IPS-NIHi11 (cell line): ENCODE results near the gene NDUFB2.
"Not testable (repeated sequence)": the region's sequence is repeated elsewhere in the genome, so short reads cannot be mapped to it uniquely, and the experiment has no call there.

Experiments used
- DNase-seq: peaks from one replicate; pipeline ENCODE4 v3.0.0; 2012; ENCODE audit warnings: mixed read lengths, low spot score

NDUFB2 gene

DNA sequence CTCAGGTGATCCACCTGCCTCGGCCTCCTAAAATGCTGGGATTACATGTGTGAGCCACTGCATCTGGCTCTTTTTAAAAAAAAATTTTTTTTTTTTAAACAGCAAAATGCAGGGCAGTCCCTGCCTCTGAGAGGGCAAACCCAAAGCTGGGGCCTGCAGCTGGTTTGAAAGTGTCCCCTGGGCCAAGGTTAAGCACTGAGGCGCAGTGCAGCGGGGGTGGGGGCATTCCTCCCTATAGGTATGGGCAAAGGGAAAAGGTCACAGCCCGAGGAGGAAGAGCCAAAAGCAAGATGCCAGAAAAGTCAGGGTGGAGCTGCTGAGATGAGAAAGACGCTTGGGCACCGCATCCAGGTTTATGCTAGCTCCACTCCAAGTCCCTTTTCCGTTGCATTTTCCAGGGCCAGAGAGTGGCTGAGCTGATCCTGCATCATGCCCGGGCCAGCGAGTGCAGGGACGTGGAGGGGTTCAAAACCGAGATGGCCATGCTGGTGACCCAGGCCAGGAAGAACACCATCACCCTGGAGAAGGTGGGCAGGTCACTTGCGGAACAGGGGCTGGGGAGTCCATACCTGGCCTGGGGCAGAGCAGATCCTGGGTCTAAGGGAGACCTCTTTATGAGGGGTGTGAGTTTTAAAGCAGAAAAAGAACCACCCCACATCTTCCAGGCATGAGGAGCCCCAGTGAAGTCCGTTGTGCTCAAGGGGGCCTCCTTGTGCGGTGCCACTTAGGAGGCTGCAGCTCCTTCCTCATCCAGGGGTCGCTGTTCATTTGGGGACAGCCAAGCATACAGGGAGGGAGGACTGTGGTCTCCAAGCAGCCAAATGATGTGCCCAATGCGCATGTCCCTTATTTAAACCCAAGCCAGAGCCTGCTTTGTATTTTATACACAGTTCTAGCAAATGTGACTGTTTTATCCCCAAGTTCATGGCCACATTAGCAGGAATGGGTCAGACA lies 7.0 kb upstream of the NDUFB2 start:
- no peak for DNase-seq

- no peak for DNase-seq
Measured at GRCh38 chr7:140691376-140692045, 5.0 kb upstream of the NDUFB2 start.

- DNase-seq = not testable (repeated sequence)
Measured at GRCh38 chr7:140693849-140694248, 2.7 kb upstream of the NDUFB2 start.

DNA sequence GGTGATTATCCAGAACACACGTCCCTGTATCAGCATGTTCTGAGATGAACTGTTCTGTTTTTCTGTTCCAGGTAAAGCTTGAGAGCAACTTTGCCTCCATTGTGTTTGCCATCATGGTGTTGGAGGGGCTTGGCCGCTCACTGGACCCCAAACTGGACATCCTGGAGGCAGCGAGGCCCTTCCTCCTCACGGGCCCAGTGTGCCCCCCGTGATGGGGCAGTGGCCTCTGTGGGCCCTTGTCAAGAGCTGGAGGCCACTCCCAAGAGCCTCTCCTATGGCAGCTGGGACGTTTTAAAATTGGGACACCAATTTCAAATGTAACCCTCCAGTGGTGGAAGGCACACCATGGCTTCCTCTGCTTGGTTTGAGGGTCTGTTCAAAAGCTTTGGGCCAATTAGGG lies 1.9 kb upstream of the NDUFB2 start:
- DNase-seq = no peak

- DNase-seq = no peak
Measured at GRCh38 chr7:140695381-140695780, 1.1 kb upstream of the NDUFB2 start.

DNA sequence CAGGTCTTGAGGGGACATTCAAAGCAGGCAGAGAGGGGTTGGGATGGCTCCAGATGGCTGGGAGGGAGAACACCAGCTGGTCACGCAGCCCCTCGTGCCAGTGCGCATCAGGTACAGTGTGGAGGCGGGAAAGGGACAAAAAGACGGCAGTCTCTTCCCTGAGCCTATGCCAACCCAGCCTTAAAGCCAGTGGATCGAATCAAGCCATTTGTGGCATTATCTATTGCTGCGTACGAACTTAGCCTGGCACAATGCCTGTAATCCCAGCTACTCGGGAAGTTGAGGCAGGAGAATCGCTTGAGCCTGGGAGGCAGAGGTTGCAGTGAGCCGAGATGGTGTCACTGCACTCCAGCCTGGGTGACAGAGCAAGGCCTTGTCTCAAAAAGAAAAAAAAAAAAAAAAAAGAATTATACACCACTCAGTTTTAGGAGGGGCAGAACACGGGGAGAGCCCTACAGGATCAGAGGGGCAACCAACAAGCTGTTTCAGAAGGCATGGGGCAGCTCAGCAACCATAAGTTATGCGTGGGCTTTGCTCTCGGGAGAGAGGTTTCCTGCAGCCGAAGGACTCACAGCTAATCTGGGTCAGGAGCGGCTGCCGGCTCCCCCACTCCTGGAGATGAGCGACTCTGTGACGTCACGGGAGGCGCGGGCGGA lies 356 bp upstream of the NDUFB2 start:
- DNase-seq = peak; percentile 98

GRCh38 chr7:140697447-140698143 lies 1.1 kb downstream of the NDUFB2 start:
- DNase-seq = no peak

- no peak for DNase-seq
Measured at GRCh38 chr7:140698477-140698876, 2.0 kb downstream of the NDUFB2 start.

DNA sequence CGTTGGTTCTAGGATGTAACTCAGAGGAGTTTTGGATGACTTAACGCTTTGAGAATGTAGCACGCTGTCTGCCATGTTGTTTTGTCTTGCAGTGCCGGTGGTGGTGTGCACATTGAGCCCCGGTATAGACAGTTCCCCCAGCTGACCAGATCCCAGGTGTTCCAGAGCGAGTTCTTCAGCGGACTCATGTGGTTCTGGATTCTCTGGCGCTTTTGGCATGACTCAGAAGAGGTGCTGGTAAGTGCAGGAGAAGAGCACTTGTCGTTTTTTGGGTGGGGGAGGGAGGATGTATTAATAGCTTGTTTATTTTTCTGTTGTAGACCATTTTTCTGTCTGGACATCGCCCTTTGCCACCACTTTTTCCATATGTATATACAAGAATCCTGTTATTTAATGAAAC lies 6.3 kb downstream of the NDUFB2 start:
- DNase-seq = no peak

DNA sequence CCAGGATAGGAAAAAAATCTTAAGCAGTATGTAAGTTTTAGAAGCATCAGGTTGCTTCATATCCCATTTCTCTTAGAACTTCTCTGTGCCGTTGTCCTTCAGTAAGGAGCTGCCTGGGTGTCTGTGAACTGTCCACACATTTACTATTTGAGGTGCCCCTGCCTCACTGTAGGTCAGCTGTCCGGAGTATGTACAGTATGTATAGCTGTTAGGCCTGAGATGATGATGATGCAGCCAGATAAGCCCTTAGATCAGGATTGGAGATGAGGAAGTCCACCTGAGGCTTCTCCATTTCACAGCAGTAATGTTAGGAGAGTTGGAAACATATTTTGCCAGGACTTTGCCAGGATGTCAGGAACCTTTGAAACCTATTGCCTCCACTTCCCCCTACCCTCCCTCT lies 7.7 kb downstream of the NDUFB2 start:
- no peak for DNase-seq

DNA sequence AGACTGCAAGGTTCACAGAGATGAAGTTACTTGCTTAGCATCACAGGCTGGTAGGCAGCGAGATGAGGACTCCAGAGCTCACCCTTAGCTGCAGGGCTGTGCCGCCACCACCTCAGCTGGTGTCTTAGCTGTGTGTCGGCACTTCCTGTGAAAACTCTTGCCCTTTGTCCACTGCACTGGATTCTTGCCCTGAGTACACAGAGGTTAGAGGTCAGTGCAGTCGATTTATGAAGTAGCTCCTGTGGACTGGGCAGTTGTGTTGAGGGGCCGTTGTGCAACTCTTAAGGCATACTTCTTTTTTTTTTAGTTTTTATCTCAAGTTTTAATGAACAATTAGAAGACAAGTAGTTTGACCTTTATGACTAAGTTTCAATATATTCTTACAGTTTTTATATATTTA lies 10.6 kb downstream of the NDUFB2 start:
- no peak for DNase-seq

GRCh38 chr7:140708764-140709163 lies 12.3 kb downstream of the NDUFB2 start:
- not testable (repeated sequence) for DNase-seq

GRCh38 chr7:140712392-140712791 lies 15.9 kb downstream of the NDUFB2 start:
- DNase-seq = not testable (repeated sequence)

- no peak for DNase-seq
Measured at GRCh38 chr7:140714331-140715040, 18.0 kb downstream of the NDUFB2 start.

GRCh38 chr7:140719721-140720120 lies 23.2 kb downstream of the NDUFB2 start:
- no peak for DNase-seq

DNA sequence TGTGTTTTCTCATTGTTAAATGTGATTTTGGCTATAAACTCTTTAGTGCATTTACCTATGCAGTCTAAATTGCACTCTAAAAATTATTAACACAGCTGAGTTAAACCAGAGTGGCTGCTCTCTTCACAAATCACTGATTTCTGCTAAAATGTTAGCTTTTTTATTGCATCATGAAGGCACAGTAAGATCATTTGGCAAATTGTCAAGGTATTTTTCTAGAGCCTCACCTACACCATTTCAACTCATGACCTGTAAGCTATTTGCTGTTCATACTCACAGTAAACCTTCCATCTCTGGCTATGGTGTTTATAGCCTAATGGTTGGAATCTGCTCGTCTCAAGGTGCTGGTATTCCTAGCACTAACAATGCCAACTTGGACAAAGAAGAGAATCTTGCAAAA lies 25.7 kb downstream of the NDUFB2 start:
- DNase-seq = no peak

DNA sequence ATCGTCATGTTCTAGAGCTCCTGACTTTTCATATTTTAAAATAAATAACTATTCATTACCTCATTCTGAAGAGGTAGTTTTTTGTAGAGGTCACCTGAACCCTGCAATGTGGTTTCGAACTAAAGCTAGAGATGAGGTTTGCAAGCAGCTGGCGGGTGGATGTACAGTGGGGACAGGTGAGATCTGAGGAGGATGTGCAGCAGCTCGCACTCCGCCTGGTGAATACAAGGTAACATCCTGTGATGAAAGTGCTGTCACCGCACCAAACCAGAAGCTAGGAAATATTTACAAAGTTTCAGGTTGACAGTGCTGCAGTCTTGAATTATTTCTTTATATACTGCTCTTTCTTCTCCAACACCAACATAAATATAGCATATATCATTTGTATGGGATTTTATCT lies 26.5 kb downstream of the NDUFB2 start:
- no peak for DNase-seq

- DNase-seq = no peak
Measured at GRCh38 chr7:140723574-140723973, 27.1 kb downstream of the NDUFB2 start.

DNA sequence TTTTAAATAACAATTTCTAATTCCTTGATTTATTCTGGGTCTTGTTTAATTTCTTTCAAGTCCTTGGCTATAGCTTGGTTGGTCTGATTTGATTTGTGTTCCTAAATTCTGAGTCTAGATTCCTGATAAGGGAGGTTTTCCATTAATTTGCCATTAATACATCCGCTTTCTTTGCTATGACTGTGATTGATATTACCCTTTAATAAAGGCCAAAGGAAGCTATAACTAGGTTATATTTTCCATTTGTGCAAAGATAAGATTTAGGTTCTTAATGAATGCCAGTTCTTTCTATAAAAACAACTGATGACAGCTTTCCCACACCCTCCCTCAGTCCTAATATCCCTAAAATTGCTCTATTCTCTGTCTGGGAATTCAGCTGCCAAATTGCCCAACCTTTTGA lies 28.2 kb downstream of the NDUFB2 start:
- DNase-seq = no peak

DNA sequence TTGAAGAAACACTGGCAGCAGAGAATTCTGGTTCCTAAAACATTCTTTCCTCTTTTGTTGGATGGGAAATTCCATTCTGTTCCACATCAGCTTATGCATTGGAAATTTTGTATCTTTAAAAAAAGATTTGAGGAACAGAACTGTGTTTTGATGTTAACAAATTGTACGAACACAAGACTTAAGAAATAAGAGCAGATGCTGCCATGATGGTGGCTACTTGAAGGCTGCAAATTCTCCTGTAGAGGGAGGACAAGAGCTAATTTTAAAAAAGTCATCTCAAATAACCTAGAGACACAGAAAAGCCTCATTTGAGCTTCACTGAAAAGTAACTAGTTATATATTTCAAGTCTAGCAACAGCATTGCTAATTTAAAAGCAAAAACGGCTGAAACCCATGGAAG lies 29.8 kb downstream of the NDUFB2 start:
- no peak for DNase-seq

DNA sequence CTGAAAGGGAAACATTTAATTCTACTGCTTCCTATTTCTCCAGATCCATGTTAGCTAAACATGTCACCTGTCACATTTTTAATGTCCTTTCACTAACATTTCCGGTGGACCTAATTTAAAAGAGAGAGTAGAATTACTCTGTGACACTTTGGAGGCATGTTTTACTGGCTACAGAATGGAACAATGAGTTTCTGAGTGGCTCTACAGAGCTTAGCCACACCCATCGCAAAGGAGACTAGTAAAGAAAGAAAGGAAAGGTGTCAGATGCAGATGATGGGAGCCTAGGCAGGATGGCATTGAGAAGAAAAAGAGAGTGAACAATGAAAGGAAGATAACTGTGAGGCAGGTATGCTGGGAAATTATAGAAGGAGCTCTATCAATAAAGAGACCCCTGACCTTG lies 35.9 kb downstream of the NDUFB2 start:
- DNase-seq = peak; percentile 23

DNA sequence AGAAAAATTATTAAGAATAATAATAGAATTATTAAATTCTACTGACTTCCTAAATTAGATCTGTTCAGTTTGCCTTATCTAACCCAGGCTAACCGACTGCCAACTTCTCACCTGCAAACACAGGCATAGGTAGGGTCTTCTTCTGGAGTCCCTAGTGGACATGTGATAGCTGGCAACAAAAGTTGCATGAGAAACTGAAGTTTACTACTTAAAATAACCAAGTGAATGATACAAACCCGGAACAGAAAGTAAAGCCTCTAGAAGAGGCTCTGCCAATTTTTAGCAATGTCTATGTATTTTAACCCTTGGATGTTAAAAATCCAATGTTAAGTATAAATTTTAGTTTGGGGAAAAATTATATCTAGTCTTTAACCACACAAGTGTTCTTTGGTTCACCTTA lies 37.6 kb downstream of the NDUFB2 start:
- no peak for DNase-seq
